Kidney (tissue), 14 donors: Measurements from ENCODE around the gene NCKAP5. TPM values are rescaled to one million over a fixed set of nuclear protein-coding genes. Genes with fewer than 3 reads are reported as not detected.

ENCODE experiments used
- DNase-seq, 5 donors: peaks; one replicate each; pipeline ENCODE4 v3.0.0-alpha.2; 2013 to 2020
- FAIRE-seq: peaks from 2 replicates; lab custom pipeline; 2012; peaks lifted over from hg19 to GRCh38; lab: Jason Lieb, UNC
- H3K27ac ChIP-seq, 2 donors: one replicate each; pipeline ENCODE4 v1.7.0; 2013; ENCODE audit warnings: low read depth in 2 of 2, low read length in 2 of 2, inconsistent platforms in 1 of 2
- H3K27me3 ChIP-seq: one replicate; pipeline ENCODE4 v1.7.1; 2013; ENCODE audit warnings: low read length, inconsistent platforms; ENCODE audit not compliant: control insufficient read depth, insufficient read depth
- H3K36me3 ChIP-seq, 3 donors: one replicate each; pipeline versions ENCODE4 v1.7.0 to v1.7.1; 2013; ENCODE audit warnings: low read length in 3 of 3, control low read depth in 1 of 3, inconsistent platforms in 1 of 3; ENCODE audit not compliant: insufficient read depth in 3 of 3, control insufficient read depth in 2 of 3
- H3K4me1 ChIP-seq, 3 donors: one replicate each; pipeline versions ENCODE4 v1.7.0 to v1.7.1; 2013; ENCODE audit warnings: low read length in 3 of 3, inconsistent platforms in 1 of 3, low read depth in 1 of 3; ENCODE audit not compliant: control insufficient read depth in 2 of 3, insufficient read depth in 2 of 3
- H3K4me3 ChIP-seq, 3 donors: one replicate each; pipeline versions ENCODE4 v1.7.0 to v1.8.1; 2013; ENCODE audit warnings: low read length in 3 of 3, control low read depth in 1 of 3, inconsistent platforms in 1 of 3
- H3K9ac ChIP-seq, 3 donors: one replicate each; pipeline versions ENCODE4 v1.7.0 to v1.7.1; 2013; ENCODE audit warnings: low read length in 3 of 3, control low read depth in 1 of 3, inconsistent platforms in 1 of 3
- H3K9me3 ChIP-seq, 3 donors: one replicate each; pipeline versions ENCODE4 v1.7.0 to v1.7.1; 2013; ENCODE audit warnings: low read length in 3 of 3, control low read depth in 1 of 3, inconsistent platforms in 1 of 3; ENCODE audit not compliant: control insufficient read depth in 2 of 3, insufficient read depth in 1 of 3
- CTCF ChIP-seq: IDR thresholded peaks from 3 replicates; pipeline ENCODE4 v1.5.1; 2012; ENCODE audit warnings: mild to moderate bottlenecking, moderate library complexity, borderline replicate concordance; ENCODE audit not compliant: insufficient read depth; ENCODE audit errors: extremely low read depth
- intact Hi-C: fragments of 100-400 bp; cut with DNase I; formaldehyde crosslinking; loops from one replicate; pipeline ENCODE4 v1.11.1; 2022
- polyA plus RNA-seq: library from polyadenylated mRNA; stranded (reverse); fragments of 350-450 nt; fragmentation: Illumina TruSeq; extraction: RNeasy Lipid Tissue Mini Kit (QIAGEN cat#74804); gene quantifications from one replicate; pipeline ENCODE4 v1.2.3, GENCODE V29; 2014; ENCODE audit warnings: low read depth, low replicate concordance; ENCODE audit not compliant: insufficient read depth
- total RNA-seq: library from RNA; stranded (reverse); fragmentation: NEBNext Ultra II Directional; extraction: Animal tissue kit (Norgen Biotek cat#: 25700); gene quantifications from one replicate; pipeline ENCODE4 v1.2.1, GENCODE V29; 2021
- donor health status: control.
- donor health status: control.
- donor health status: control.
- donor health status: control.
- donor health status: control.
- donor health status: DM: yes; HTN: yes; CAD: no.
- donor health status: Normal renal cell carcinoma (clear cell type).

Gene NCKAP5
- total and polyA plus RNA-seq, 2 donors from 2014 or later = 1.8 to 2.9 TPM

- Histone ChIP-seq H3K9me3 (no peaks in the 10 kb centered on the region), H3K27ac (no peak overlapping the region), H3K4me1 (no peaks in the 10 kb centered on the region), H3K9ac (no peak overlapping the region), H3K27me3 (no peaks in the 10 kb centered on the region), H3K36me3 (no peaks in the 10 kb centered on the region), H3K4me3 (no peak overlapping the region)
- no peak for DNase-seq
- no peak for TF ChIP-seq CTCF
- no peak for FAIRE-seq
- intact Hi-C loops = no loop called here
Measured at GRCh38 chr2:132873738-132874137, 694.5 kb downstream of the NCKAP5 start.

- H3K4me1 ChIP-seq = no peaks in the 10 kb centered on the region
- intact Hi-C loops = no loop called here
- no peak overlapping the region for H3K9ac ChIP-seq
- no peak for DNase-seq
- FAIRE-seq = no peak
- no peaks in the 10 kb centered on the region for H3K27me3 ChIP-seq
- no peaks in the 10 kb centered on the region for H3K9me3 ChIP-seq
- TF ChIP-seq CTCF = no peak
- no peaks in the 10 kb centered on the region for H3K36me3 ChIP-seq
- H3K4me3 ChIP-seq = no peak overlapping the region
- no peak overlapping the region for H3K27ac ChIP-seq
Measured at GRCh38 chr2:132871831-132872230, 696.4 kb downstream of the NCKAP5 start.

- intact Hi-C loops = no loop called here
- FAIRE-seq (no peak), DNase-seq (no peak)
- H3K36me3 ChIP-seq = no peaks in the 10 kb centered on the region
- no peak overlapping the region for H3K27ac ChIP-seq
- no peaks in the 10 kb centered on the region for H3K9me3 ChIP-seq
- H3K9ac ChIP-seq = no peak overlapping the region
- H3K27me3 ChIP-seq = no peaks in the 10 kb centered on the region
- H3K4me1 ChIP-seq = no peaks in the 10 kb centered on the region
- TF ChIP-seq CTCF = no peak
- no peak overlapping the region for H3K4me3 ChIP-seq
Measured at GRCh38 chr2:132863961-132864360, 704.3 kb downstream of the NCKAP5 start.

GRCh38 chr2:132860220-132860619, 708.0 kb downstream of the NCKAP5 start:
- intact Hi-C loops = no loop called here
- TF ChIP-seq CTCF = no peak
- H3K9me3 ChIP-seq = no peaks in the 10 kb centered on the region
- H3K27ac ChIP-seq = no peak overlapping the region
- H3K27me3 ChIP-seq = no peaks in the 10 kb centered on the region
- DNase-seq (no peak), FAIRE-seq (no peak)
- H3K9ac ChIP-seq = no peak overlapping the region
- no peak overlapping the region for H3K4me3 ChIP-seq
- H3K36me3 ChIP-seq = no peaks in the 10 kb centered on the region
- no peaks in the 10 kb centered on the region for H3K4me1 ChIP-seq
